Nephron (organoid): ENCODE data around the gene FAM241A.
"Not testable (repeated sequence)": the region's sequence is repeated elsewhere in the genome, so short reads cannot be mapped to it uniquely, and the experiment has no call there.

Experiments used
- H3K27ac Mint-ChIP-seq, 3 experiments: 2 replicates each; pipeline ENCODE4 v1.8.0; 2020; ENCODE audit warnings: mixed read lengths in 3 of 3, mild to moderate bottlenecking in 2 of 3, moderate library complexity in 1 of 3
- H3K27me3 Mint-ChIP-seq: 2 replicates; pipeline ENCODE4 v1.8.0; 2021; ENCODE audit warnings: low read depth, mild to moderate bottlenecking, moderate library complexity, mixed read lengths
- H3K36me3 Mint-ChIP-seq: 2 replicates; pipeline ENCODE4 v1.8.0; 2020; ENCODE audit warnings: low read depth, mixed read lengths
- H3K4me1 Mint-ChIP-seq: 2 replicates; pipeline ENCODE4 v1.8.0; 2020; ENCODE audit warnings: mixed read lengths
- H3K4me3 Mint-ChIP-seq, 3 experiments: 2 replicates each; pipeline ENCODE4 v1.8.0; 2020; ENCODE audit warnings: mild to moderate bottlenecking in 3 of 3, mixed read lengths in 3 of 3, moderate library complexity in 2 of 3
- H3K9me3 Mint-ChIP-seq: 2 replicates; pipeline ENCODE4 v1.8.0; 2020; ENCODE audit warnings: mixed read lengths
- CTCF ChIP-seq, 3 experiments: fragments of 200-600 bp; sonication (generic); IDR thresholded peaks; one replicate each; pipeline ENCODE4 v1.5.0; 2021; ENCODE audit warnings: antibody characterized with exemption in 3 of 3; ENCODE audit not compliant: unreplicated experiment in 3 of 3

The FAM241A gene

GRCh38 chr4:112190684-112191083, 45.4 kb downstream of the FAM241A start:
- H3K36me3 Mint-ChIP-seq = no peaks in the 10 kb centered on the region
- no peak overlapping the region for H3K4me3 Mint-ChIP-seq
- H3K9me3 Mint-ChIP-seq = peaks cover 3% of the 10 kb centered on the region
- H3K27me3 Mint-ChIP-seq = no peaks in the 10 kb centered on the region
- no peak overlapping the region for H3K27ac Mint-ChIP-seq
- no peak for TF ChIP-seq CTCF (IDR thresholded peaks at IDR 0.05; ENCODE audit: unreplicated experiment in 3 of 3)
- H3K4me1 Mint-ChIP-seq = no peaks in the 10 kb centered on the region

GRCh38 chr4:112196461-112196860, 51.2 kb downstream of the FAM241A start:
- Mint-ChIP-seq H3K9me3 (peaks cover 3% of the 10 kb centered on the region), H3K27ac (no peak overlapping the region), H3K36me3 (no peaks in the 10 kb centered on the region), H3K4me1 (no peaks in the 10 kb centered on the region), H3K4me3 (no peak overlapping the region), H3K27me3 (no peaks in the 10 kb centered on the region)
- TF ChIP-seq CTCF (IDR thresholded peaks at IDR 0.05; ENCODE audit: unreplicated experiment in 3 of 3) = no peak

- Mint-ChIP-seq H3K4me1 (no peaks in the 10 kb centered on the region), H3K27ac (no peak overlapping the region)
These were observed 53.8 kb downstream of the FAM241A start for GRCh38 chr4:112199041-112199440.

GRCh38 chr4:112201915-112202505, 56.8 kb downstream of the FAM241A start:
- no peaks in the 10 kb centered on the region for H3K27me3 Mint-ChIP-seq
- H3K27ac Mint-ChIP-seq = no peak overlapping the region
- no peak for TF ChIP-seq CTCF (IDR thresholded peaks at IDR 0.05; ENCODE audit: unreplicated experiment in 3 of 3)
- H3K9me3 Mint-ChIP-seq = no peaks in the 10 kb centered on the region
- H3K36me3 Mint-ChIP-seq = no peaks in the 10 kb centered on the region
- no peaks in the 10 kb centered on the region for H3K4me1 Mint-ChIP-seq
- H3K4me3 Mint-ChIP-seq = no peak overlapping the region

More at GRCh38 chr4:112199041-112199440, 53.8 kb downstream of the FAM241A start:
- Mint-ChIP-seq H3K9me3 (peaks cover 3% of the 10 kb centered on the region), H3K27me3 (no peaks in the 10 kb centered on the region), H3K4me3 (no peak overlapping the region), H3K36me3 (no peaks in the 10 kb centered on the region)
- TF ChIP-seq CTCF (IDR thresholded peaks at IDR 0.05; ENCODE audit: unreplicated experiment in 3 of 3) = no peak

- H3K4me1 Mint-ChIP-seq = no peaks in the 10 kb centered on the region
- no peaks in the 10 kb centered on the region for H3K9me3 Mint-ChIP-seq
- no peaks in the 10 kb centered on the region for H3K36me3 Mint-ChIP-seq
- no peak overlapping the region for H3K4me3 Mint-ChIP-seq
- no peaks in the 10 kb centered on the region for H3K27me3 Mint-ChIP-seq
- no peak overlapping the region for H3K27ac Mint-ChIP-seq
- TF ChIP-seq CTCF (IDR thresholded peaks at IDR 0.05; ENCODE audit: unreplicated experiment in 3 of 3) = no peak
These were observed 58.3 kb downstream of the FAM241A start for GRCh38 chr4:112203593-112203992.

- Mint-ChIP-seq H3K27me3 (no peaks in the 10 kb centered on the region), H3K9me3 (no peaks in the 10 kb centered on the region), H3K36me3 (no peaks in the 10 kb centered on the region), H3K4me3 (no peak overlapping the region), H3K27ac (no peak overlapping the region), H3K4me1 (no peaks in the 10 kb centered on the region)
- TF ChIP-seq CTCF (IDR thresholded peaks at IDR 0.05; ENCODE audit: unreplicated experiment in 3 of 3) = no peak
These were observed 61.2 kb downstream of the FAM241A start for GRCh38 chr4:112206431-112206830.

GRCh38 chr4:112208137-112209095, 63.2 kb downstream of the FAM241A start:
- H3K27ac Mint-ChIP-seq, H3K27me3 Mint-ChIP-seq, H3K4me1 Mint-ChIP-seq, H3K36me3 Mint-ChIP-seq, H3K9me3 Mint-ChIP-seq, H3K4me3 Mint-ChIP-seq: not testable (repeated sequence)
